Mucosa of descending colon (tissue), 3 donors: Measurements from ENCODE around the gene MLANA. TPM values are rescaled to one million over a fixed set of nuclear protein-coding genes. Genes with fewer than 3 reads are reported as not detected.

Experiments used
- ATAC-seq: fragments of 200-7000 bp; cut with Tn5 transposase; one replicate; pipeline ENCODE4 v1.9.1; 2020; ENCODE audit warnings: mild to moderate bottlenecking, moderate library complexity
- DNase-seq, 3 donors: peaks; one replicate each; pipeline ENCODE4 v3.0.0-alpha.2; 2020
- H3K36me3 ChIP-seq: fragments of 200-600 bp; one replicate; pipeline ENCODE4 v1.8.0; 2021; ENCODE audit warnings: low read depth, mild to moderate bottlenecking
- H3K4me1 ChIP-seq: fragments of 200-600 bp; one replicate; pipeline ENCODE4 v1.8.0; 2021; ENCODE audit warnings: low read depth, mild to moderate bottlenecking
- H3K4me3 ChIP-seq: fragments of 200-600 bp; one replicate; pipeline ENCODE4 v1.8.0; 2021; ENCODE audit warnings: mild to moderate bottlenecking
- H3K9me3 ChIP-seq: fragments of 200-600 bp; one replicate; pipeline ENCODE4 v1.8.0; 2021; ENCODE audit warnings: mild to moderate bottlenecking
- intact Hi-C, 2 donors: fragments of 100-400 bp; cut with DNase I in 1 of 2; cut with micrococcal nuclease in 1 of 2; formaldehyde crosslinking; loops; one replicate each; pipeline versions ENCODE4 v1.11.0 to v1.11.1; 2022; cut with DNase I, micrococcal nuclease
- total RNA-seq, 3 donors: library from RNA; stranded (reverse); fragmentation: NEBNext Ultra II Directional in 2 of 3; extraction: Animal tissue kit (Norgen Biotek cat#: 25700) in 2 of 3; gene quantifications; one replicate each; pipeline versions ENCODE4 v1.2.1 to v1.2.4, GENCODE V29; 2021 to 2023
- TF ChIP-seq, protein P1 (sequence below): fragments of 200-600 bp; IDR thresholded peaks from one replicate; pipeline ENCODE4 v1.8.0; 2022; ENCODE audit warnings: antibody characterized with exemption, mild to moderate bottlenecking
- donor health status: DM: no; HTN: no; CAD: no; lungs with moderate emphysema.
- donor health status: DM: no; HTN: no; CAD: no.
- donor health status: DM: no; HTN: yes; CAD: no.

MLANA gene
- total RNA-seq, 3 donors from 2014 or later: not detected

DNA sequence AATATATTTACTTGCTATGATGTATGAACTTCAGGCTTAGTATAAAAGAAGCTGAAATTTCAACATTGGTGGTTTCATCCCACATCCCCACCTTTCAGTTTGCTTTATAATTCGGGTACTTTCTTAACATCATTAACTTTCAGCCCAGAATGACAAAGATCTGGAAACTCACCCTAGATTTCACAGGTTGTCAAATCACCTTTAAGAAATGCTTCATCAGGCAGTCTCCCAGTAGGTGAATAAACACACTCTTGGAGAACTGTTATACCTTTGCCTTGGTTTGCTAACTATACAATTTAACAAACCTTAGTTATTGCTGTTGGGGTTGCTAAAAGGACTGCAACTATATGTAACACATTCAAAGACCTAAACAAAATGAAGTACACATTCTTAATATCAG is 54.4 kb downstream of the MLANA start:
- TF ChIP-seq, protein P1, sequence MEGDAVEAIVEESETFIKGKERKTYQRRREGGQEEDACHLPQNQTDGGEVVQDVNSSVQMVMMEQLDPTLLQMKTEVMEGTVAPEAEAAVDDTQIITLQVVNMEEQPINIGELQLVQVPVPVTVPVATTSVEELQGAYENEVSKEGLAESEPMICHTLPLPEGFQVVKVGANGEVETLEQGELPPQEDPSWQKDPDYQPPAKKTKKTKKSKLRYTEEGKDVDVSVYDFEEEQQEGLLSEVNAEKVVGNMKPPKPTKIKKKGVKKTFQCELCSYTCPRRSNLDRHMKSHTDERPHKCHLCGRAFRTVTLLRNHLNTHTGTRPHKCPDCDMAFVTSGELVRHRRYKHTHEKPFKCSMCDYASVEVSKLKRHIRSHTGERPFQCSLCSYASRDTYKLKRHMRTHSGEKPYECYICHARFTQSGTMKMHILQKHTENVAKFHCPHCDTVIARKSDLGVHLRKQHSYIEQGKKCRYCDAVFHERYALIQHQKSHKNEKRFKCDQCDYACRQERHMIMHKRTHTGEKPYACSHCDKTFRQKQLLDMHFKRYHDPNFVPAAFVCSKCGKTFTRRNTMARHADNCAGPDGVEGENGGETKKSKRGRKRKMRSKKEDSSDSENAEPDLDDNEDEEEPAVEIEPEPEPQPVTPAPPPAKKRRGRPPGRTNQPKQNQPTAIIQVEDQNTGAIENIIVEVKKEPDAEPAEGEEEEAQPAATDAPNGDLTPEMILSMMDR: no peak
- intact Hi-C loops: no loop called here
- no peak for ATAC-seq
- H3K9me3 ChIP-seq: no peaks in the 10 kb centered on the region
- DNase-seq: no peak
- H3K4me3 ChIP-seq: no peak overlapping the region
- no peaks in the 10 kb centered on the region for H3K36me3 ChIP-seq
- H3K4me1 ChIP-seq: no peaks in the 10 kb centered on the region

DNA sequence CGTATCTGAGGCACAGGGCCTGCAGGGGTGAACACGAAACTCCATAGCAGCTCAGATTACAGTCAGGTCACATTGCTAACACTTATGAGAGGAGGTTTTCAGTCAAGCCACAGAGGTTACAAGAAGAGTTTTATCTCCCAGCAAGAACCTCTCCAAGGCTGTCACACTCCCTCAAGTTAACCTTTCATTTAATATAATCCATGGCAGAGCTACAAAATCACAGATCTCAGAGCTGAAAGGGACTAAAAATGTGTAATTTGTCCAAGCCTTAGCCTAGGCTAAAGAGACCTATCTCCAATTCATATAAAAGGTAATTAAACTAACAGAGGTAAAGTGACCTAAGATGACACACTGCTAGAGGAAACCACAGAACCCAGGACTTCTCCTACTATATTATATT is 57.2 kb downstream of the MLANA start:
- no peak for ATAC-seq
- Histone ChIP-seq H3K4me3 (no peak overlapping the region), H3K9me3 (no peaks in the 10 kb centered on the region), H3K4me1 (no peaks in the 10 kb centered on the region), H3K36me3 (no peaks in the 10 kb centered on the region)
- intact Hi-C loops: no loop called here
- TF ChIP-seq, protein P1: no peak
- no peak for DNase-seq

DNA sequence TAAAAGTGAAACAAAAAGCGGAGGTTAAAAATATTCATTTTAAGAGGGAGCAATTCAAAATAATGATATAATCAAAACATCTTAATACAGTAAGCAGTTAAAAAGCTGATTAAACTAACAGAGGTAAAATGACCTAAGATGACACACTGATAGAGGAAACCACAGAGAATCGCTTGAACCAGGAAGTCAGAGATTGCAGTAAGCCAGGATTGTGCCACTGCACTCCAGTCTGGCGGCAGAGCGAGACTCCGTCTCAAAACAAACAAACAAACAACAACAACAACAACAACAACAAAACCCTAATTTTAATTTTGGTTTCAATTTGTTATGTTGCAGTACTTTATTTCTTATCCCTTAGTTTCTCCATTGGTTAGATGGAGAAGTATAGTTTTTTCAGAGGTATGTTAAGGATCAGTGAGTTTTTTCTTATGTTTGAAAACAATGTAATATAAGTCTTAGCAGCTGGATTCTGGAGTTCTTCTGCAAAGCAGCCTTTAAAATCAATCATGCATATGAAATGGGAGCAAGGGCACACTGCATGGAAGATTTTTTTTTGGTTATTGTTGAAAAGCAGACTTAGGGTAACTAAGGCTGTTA is 58.5 kb downstream of the MLANA start:
- H3K36me3 ChIP-seq: no peaks in the 10 kb centered on the region
- ATAC-seq (peak; percentile 72), DNase-seq (peak in 1 of 3 donors; percentile 12)
- TF ChIP-seq, protein P1: no peak
- intact Hi-C loops: no loop called here
- H3K9me3 ChIP-seq: no peaks in the 10 kb centered on the region
- no peak overlapping the region for H3K4me3 ChIP-seq
- H3K4me1 ChIP-seq: no peaks in the 10 kb centered on the region

DNA sequence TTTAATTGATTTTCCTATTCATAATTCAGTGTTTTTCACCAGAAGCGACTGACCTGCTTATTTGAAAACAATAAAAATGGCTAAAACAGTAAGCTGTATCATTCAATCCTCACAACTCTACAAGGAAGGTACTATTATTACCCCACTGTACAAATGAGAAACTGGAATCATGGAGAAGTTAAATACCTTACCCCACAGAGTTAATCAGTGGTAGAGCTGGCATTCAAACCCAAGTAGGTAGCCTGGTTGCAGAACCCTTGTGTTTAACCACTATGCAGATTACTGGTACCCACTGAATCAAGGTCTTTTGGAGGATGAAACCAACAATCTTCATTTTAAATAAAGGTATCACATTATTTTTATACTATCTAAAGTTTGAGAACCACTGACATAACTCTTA is 59.6 kb downstream of the MLANA start:
- no peak overlapping the region for H3K4me3 ChIP-seq

DNA sequence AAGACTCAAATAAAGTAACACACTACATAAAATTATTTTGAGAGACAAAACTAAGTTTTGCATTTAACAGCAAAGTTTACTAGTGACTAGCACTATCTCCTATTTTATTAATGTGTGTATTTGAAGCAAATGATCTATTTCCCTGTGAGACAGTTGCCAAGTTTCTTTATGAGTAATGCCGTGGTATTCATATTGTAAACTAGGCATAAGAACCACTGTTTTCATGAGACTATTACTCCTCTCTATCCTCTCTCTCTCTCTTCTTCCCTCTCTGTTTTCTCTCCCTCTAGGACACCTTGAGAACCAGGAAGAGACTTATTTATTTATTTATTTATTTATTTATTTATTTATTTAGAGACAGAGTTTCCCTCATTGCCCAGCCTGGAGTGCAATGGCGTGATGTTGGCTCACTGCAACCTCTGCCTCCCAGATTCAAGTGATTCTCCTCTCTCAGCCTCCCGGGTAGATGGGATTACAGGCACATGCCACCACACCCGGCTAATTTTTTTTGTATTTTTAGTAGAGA is 61.1 kb downstream of the MLANA start:
- TF ChIP-seq, protein P1: no peak
- DNase-seq (no peak), ATAC-seq (no peak)

More for the DNA sequence above, 59.6 kb downstream of the MLANA start:
- Histone ChIP-seq H3K4me1 (no peaks in the 10 kb centered on the region), H3K36me3 (no peaks in the 10 kb centered on the region), H3K9me3 (no peaks in the 10 kb centered on the region)
- DNase-seq (no peak), ATAC-seq (no peak)
- intact Hi-C loops: no loop called here
- TF ChIP-seq, protein P1: no peak

More for the DNA sequence above, 61.1 kb downstream of the MLANA start:
- Histone ChIP-seq H3K4me1 (no peaks in the 10 kb centered on the region), H3K36me3 (no peaks in the 10 kb centered on the region), H3K9me3 (no peaks in the 10 kb centered on the region), H3K4me3 (no peak overlapping the region)
- intact Hi-C loops: no loop called here
